Measurements from ENCODE around the gene ZP2. TPM values are rescaled to one million over a fixed set of nuclear protein-coding genes. Genes with fewer than 3 reads are reported as not detected.

The ZP2 gene
- total and polyA plus RNA-seq, 2 of the 4 experiments (the other 2 are of a cell fraction) = not detected

DNA sequence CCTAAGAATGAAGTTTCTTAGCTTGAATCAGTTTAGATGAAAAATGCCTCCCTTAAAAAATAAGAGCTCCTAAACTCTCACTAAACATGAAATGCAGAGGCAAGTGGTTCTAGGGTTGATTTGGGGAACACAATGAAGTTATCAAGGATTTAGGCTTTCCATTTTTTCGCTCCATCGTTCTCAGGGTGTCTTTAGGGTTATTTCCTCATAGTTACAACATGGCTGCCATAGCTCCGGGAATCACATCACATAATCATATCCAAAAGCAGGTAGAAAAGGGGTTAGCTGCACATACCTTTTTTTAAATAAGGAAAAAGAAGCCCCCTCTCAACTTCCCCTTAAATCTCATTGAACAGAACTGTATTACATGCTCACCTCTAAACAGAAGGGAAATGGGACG lies 21.4 kb downstream of the ZP2 start:
- H2AK5ac ChIP-seq (ENCODE audit: low read depth, low read length) = no peak overlapping the region
- H2BK20ac ChIP-seq (ENCODE audit: low read depth, low read length) = no peak overlapping the region
- no peak overlapping the region for H4K5ac ChIP-seq (ENCODE audit: low read depth, low read length)
- H2BK120ac ChIP-seq (ENCODE audit: low read depth, low read length) = no peak overlapping the region
- intact Hi-C loops (cut with micrococcal nuclease) (no loop called here), dilution Hi-C loops (cut with HindIII; ENCODE audit: low sequenced_read_pairs, unreplicated experiment) (no loop called here), in situ Hi-C loops (cut with MboI; ENCODE audit: low sequenced_read_pairs) (no loop called here)
- no peaks in the 10 kb centered on the region for H3K79me1 ChIP-seq (ENCODE audit: low read depth in 1 of 2, low read length in 2 of 2)
- no peak overlapping the region for H3K4me3 ChIP-seq (ENCODE audit: insufficient read depth, low read depth, low read length)
- H4K20me1 ChIP-seq (ENCODE audit: insufficient read depth, low read length) = no peaks in the 10 kb centered on the region
- H3K27me3 ChIP-seq (ENCODE audit: control insufficient read depth, insufficient read depth, low read length) = peaks cover 4% of the 10 kb centered on the region; the same call in 1 of the 2 replicates
- WGBS, 2 experiments (ENCODE audit: extremely low coverage in 2 of 2, insufficient read length in 1 of 2) = no CpG with 5 or more reads among the region's 4 CpGs
- peaks cover 6% of the 10 kb centered on the region for H3K4me1 ChIP-seq (ENCODE audit: control insufficient read depth, insufficient read depth, low read length)
- no peak overlapping the region for H3K23ac ChIP-seq (ENCODE audit: low read depth, low read length)
- no peaks in the 10 kb centered on the region for H3K36me3 ChIP-seq (ENCODE audit: control insufficient read depth, insufficient read depth, low read length)
- H3K9ac ChIP-seq (ENCODE audit: low read depth, low read length) = no peak overlapping the region
- 0 out of 2 replicates have a peak, but pooled peaks cover 4% of the 10 kb centered on the region for H3K9me3 ChIP-seq (ENCODE audit: control insufficient read depth, insufficient read depth, low read length)
- H3K18ac ChIP-seq (ENCODE audit: low read depth, low read length) = no peak overlapping the region
- H3K14ac ChIP-seq (replicated peaks; ENCODE audit: low read depth, low read length) = no peak overlapping the region
- no peak overlapping the region for H2BK5ac ChIP-seq (ENCODE audit: low read depth, low read length, poor library complexity, severe bottlenecking)
- no TSS peak for BruUV-seq (replicated peaks)
- no peak overlapping the region for H2AFZ ChIP-seq (replicated peaks; ENCODE audit: low read length, poor library complexity)
- no peak overlapping the region for H4K8ac ChIP-seq (ENCODE audit: low read depth in 2 of 2, low read length in 2 of 2)
- H3K27ac ChIP-seq (ENCODE audit: insufficient read depth, low read length) = no peak overlapping the region
- no peak overlapping the region for H2AK9ac ChIP-seq (replicated peaks; ENCODE audit: low read depth, low read length, poor library complexity)
- no peak overlapping the region for H3K56ac ChIP-seq (ENCODE audit: extremely low read depth, insufficient read depth, low read length)
- no peak overlapping the region for H3K4me2 ChIP-seq (ENCODE audit: low read depth, low read length)
- no peak for DNase-seq
- no peak overlapping the region for H4K91ac ChIP-seq (ENCODE audit: insufficient read depth, low read depth, low read length)
- H3K4ac ChIP-seq (ENCODE audit: low read depth, low read length) = no peak overlapping the region
- ATAC-seq (ENCODE audit: low read depth) = no peak
- ChIA-PET CTCF (interaction anchor here (4.0 kb wide), 1 partner anchor 110 kb away, joined by 31 read pairs; no protein-coding TSS in a partner anchor), POLR2A (ENCODE audit: unreplicated experiment) (no interaction called here)
- no peak overlapping the region for H2BK15ac ChIP-seq (ENCODE audit: low read depth, low read length)
- no peak for TF ChIP-seq RFX5 (IDR thresholded peaks at IDR 0.05; ENCODE audit: low read depth, low read length)
- no peak for TF ChIP-seq MAZ (IDR thresholded peaks at IDR 0.05; ENCODE audit: borderline replicate concordance, low read depth, low read length)
- H3K9me1 ChIP-seq (ENCODE audit: insufficient read depth, low read length) = no peaks in the 10 kb centered on the region
